D721Med (cell line): Measurements from ENCODE around the gene UPF1.

Experiments
- DNase-seq: peaks from one replicate; pipeline ENCODE4 v3.0.0; 2011; ENCODE audit warnings: low spot score; ENCODE audit not compliant: insufficient read length
- FAIRE-seq: peaks from 2 replicates; lab custom pipeline; 2011; peaks lifted over from hg19 to GRCh38; lab: Jason Lieb, UNC
- CTCF ChIP-seq: IDR thresholded peaks from 2 replicates; pipeline ENCODE4 v1.5.1; 2012; ENCODE audit warnings: mild to moderate bottlenecking, control low read depth; ENCODE audit not compliant: insufficient read depth; ENCODE audit errors: missing control alignments

UPF1 gene

GRCh38 chr19:18851673-18852325, 20.0 kb downstream of the UPF1 start:
- DNase-seq: no peak
- FAIRE-seq: no peak
- no peak for TF ChIP-seq CTCF

GRCh38 chr19:18852648-18853047, 20.9 kb downstream of the UPF1 start:
- no peak for FAIRE-seq
- DNase-seq: no peak
- TF ChIP-seq CTCF: no peak

- no peak for DNase-seq
- TF ChIP-seq CTCF: no peak
- FAIRE-seq: no peak
These were observed 22.1 kb downstream of the UPF1 start for GRCh38 chr19:18853755-18854427.

GRCh38 chr19:18854982-18855381, 23.2 kb downstream of the UPF1 start:
- TF ChIP-seq CTCF: no peak
- FAIRE-seq: no peak
- no peak for DNase-seq

GRCh38 chr19:18855647-18856384, 24.1 kb downstream of the UPF1 start:
- no peak for TF ChIP-seq CTCF
- FAIRE-seq (no peak), DNase-seq (no peak)

- no peak for FAIRE-seq
- DNase-seq: no peak
- TF ChIP-seq CTCF: peak; percentile 14
These were observed 24.8 kb downstream of the UPF1 start for GRCh38 chr19:18856385-18857126.
